ENCODE results near the gene HSD17B8. TPM values are rescaled to one million over a fixed set of nuclear protein-coding genes. Genes with fewer than 3 reads are reported as not detected.
A peak's percentile ranks its signal among the peaks of the same experiment; 100 is the strongest.

The HSD17B8 gene
- total RNA-seq, 4 donors from 2014 or later, result 7.9 to 28.3 (median 14.3) TPM

- TF ChIP-seq POLR2A (IDR thresholded peaks at IDR 0.05), result no peak
- peak in 2 of 5 experiments; percentile 6 to 16 for TF ChIP-seq CTCF (IDR thresholded peaks at IDR 0.05 in 4 of 5, conservative IDR thresholded peaks at IDR 0.05 in 1 of 5)
- no peak for DNase-seq
- Histone ChIP-seq H3K27ac (peak overlapping the region; percentile 84 to 96 (median 88)), H3K4me3 (peak overlapping the region; percentile 54 to 75 (median 65)), H3K4me1 (peaks cover 10 to 17% of the 10 kb centered on the region in 2 donors), H3K27me3 (no peaks in the 10 kb centered on the region), H3K36me3 (peaks cover 0 to 15% of the 10 kb centered on the region in 2 donors), H3K9me3 (no peaks in the 10 kb centered on the region)
- in situ Hi-C loops (cut with MboI; ENCODE audit: low sequenced_read_pairs in 4 of 4), result loop anchor here (5.0 to 10.0 kb wide), 6 partner anchors 54 to 234 kb away; partner anchors contain the start of gene COL11A2 (in 1 of the 4)
- ATAC-seq, result peak; percentile 25 to 35
- intact Hi-C loops (cut with DNase I; ENCODE audit: low total_unique reads), result loop anchor here (1.0 to 5.0 kb wide), 8 partner anchors 24 to 316 kb away; partner anchors contain the start of genes BRD2, RGL2, RING1 and RPS18
Observed at GRCh38 chr6:33248643-33248931, 44.1 kb downstream of the HSD17B8 start.

- Histone ChIP-seq H3K4me1 (peaks cover 10 to 17% of the 10 kb centered on the region in 2 donors), H3K4me3 (peak overlapping the region; percentile 54 to 83 (median 65)), H3K9me3 (no peaks in the 10 kb centered on the region), H3K36me3 (peaks cover 0 to 15% of the 10 kb centered on the region in 2 donors), H3K27me3 (no peaks in the 10 kb centered on the region), H3K27ac (peak overlapping the region; percentile 84 to 96 (median 88))
- TF ChIP-seq POLR2A (IDR thresholded peaks at IDR 0.05) (peak; percentile 51 to 63), CTCF (IDR thresholded peaks at IDR 0.05 in 4 of 5, conservative IDR thresholded peaks at IDR 0.05 in 1 of 5) (peak in 2 of 5 experiments; percentile 16 to 30)
- DNase-seq (peak; percentile 96 to 98), ATAC-seq (peak; percentile 96 to 98)
- intact Hi-C loops (cut with DNase I; ENCODE audit: low total_unique reads), result loop anchor here (1.0 to 5.0 kb wide), 9 partner anchors 24 to 316 kb away; partner anchors contain the start of genes BRD2, RGL2, RING1 and RPS18
- in situ Hi-C loops (cut with MboI; ENCODE audit: low sequenced_read_pairs in 4 of 4), result loop anchor here (5.0 to 10.0 kb wide), 6 partner anchors 54 to 234 kb away; partner anchors contain the start of gene COL11A2 (in 1 of the 4)
Observed at GRCh38 chr6:33248932-33249731, 44.7 kb downstream of the HSD17B8 start.

GRCh38 chr6:33249732-33250630 is 45.5 kb downstream of the HSD17B8 start:
- no peaks in the 10 kb centered on the region for H3K9me3 ChIP-seq
- in situ Hi-C loops (cut with MboI; ENCODE audit: low sequenced_read_pairs in 4 of 4), result loop anchor here (5.0 to 10.0 kb wide), 6 partner anchors 55 to 235 kb away; partner anchors contain the start of gene COL11A2 (in 1 of the 4)
- peak overlapping the region; percentile 84 to 96 (median 88) for H3K27ac ChIP-seq
- no peaks in the 10 kb centered on the region for H3K27me3 ChIP-seq
- H3K4me3 ChIP-seq, result peak overlapping the region; percentile 54 to 83 (median 65)
- ATAC-seq (no peak), DNase-seq (peak in 1 of 2 donors; percentile 18)
- H3K4me1 ChIP-seq, result peaks cover 10 to 17% of the 10 kb centered on the region in 2 donors
- peaks cover 0 to 15% of the 10 kb centered on the region in 2 donors for H3K36me3 ChIP-seq
- intact Hi-C loops (cut with DNase I; ENCODE audit: low total_unique reads), result loop anchor here (1.0 to 5.0 kb wide), 6 partner anchors 23 to 317 kb away; partner anchors contain the start of genes BRD2, RGL2, RING1 and RPS18
- TF ChIP-seq POLR2A (IDR thresholded peaks at IDR 0.05), result no peak
- TF ChIP-seq CTCF (IDR thresholded peaks at IDR 0.05 in 4 of 5, conservative IDR thresholded peaks at IDR 0.05 in 1 of 5), result no peak

- DNase-seq (no peak), ATAC-seq (no peak)
- in situ Hi-C loops (cut with MboI; ENCODE audit: low sequenced_read_pairs in 4 of 4), result no loop called here
- Histone ChIP-seq H3K9me3 (no peaks in the 10 kb centered on the region), H3K27me3 (no peaks in the 10 kb centered on the region), H3K4me3 (no peak overlapping the region), H3K4me1 (peaks cover 10 to 17% of the 10 kb centered on the region in 2 donors), H3K27ac (peak overlapping the region in 1 of 4 donors; percentile 96), H3K36me3 (peaks cover 0 to 15% of the 10 kb centered on the region in 2 donors)
- intact Hi-C loops (cut with DNase I; ENCODE audit: low total_unique reads), result no loop called here
- TF ChIP-seq POLR2A (IDR thresholded peaks at IDR 0.05) (no peak), CTCF (IDR thresholded peaks at IDR 0.05 in 4 of 5, conservative IDR thresholded peaks at IDR 0.05 in 1 of 5) (no peak)
Observed at GRCh38 chr6:33250731-33251130, 46.3 kb downstream of the HSD17B8 start.

All from gastrocnemius medialis (tissue), 4 donors.